Endodermal cell (in vitro differentiated cells): ENCODE data around the gene TBC1D4. TPM values are rescaled to one million over a fixed set of nuclear protein-coding genes. Genes with fewer than 3 reads are reported as not detected.

Experiments used
- DNase-seq: peaks from one replicate; pipeline ENCODE4 v3.0.0-alpha.2; 2017
- H3K27ac ChIP-seq: 2 replicates; pipeline ENCODE4 v1.5.1; 2013; ENCODE audit warnings: mild to moderate bottlenecking, low read depth, low read length, moderate library complexity
- H3K27me3 ChIP-seq: 2 replicates; pipeline ENCODE4 v1.6.1; 2013; ENCODE audit warnings: mild to moderate bottlenecking, low read length, moderate library complexity; ENCODE audit not compliant: insufficient read depth, control insufficient read depth, poor library complexity, severe bottlenecking
- H3K36me3 ChIP-seq: 2 replicates; pipeline ENCODE4 v1.7.0; 2013; ENCODE audit warnings: mild to moderate bottlenecking, low read length, moderate library complexity; ENCODE audit not compliant: control insufficient read depth, insufficient read depth
- H3K4me1 ChIP-seq: one replicate; pipeline ENCODE4 v1.7.0; 2013; ENCODE audit warnings: low read length; ENCODE audit not compliant: control insufficient read depth, insufficient read depth
- H3K4me3 ChIP-seq: 2 replicates; pipeline ENCODE4 v1.5.1; 2013; ENCODE audit warnings: mild to moderate bottlenecking, low read length, moderate library complexity
- H3K9ac ChIP-seq: 2 replicates; pipeline ENCODE4 v1.6.1; 2013; ENCODE audit warnings: mild to moderate bottlenecking, low read length, moderate library complexity; ENCODE audit not compliant: poor library complexity, severe bottlenecking; ENCODE audit errors: extremely low read depth
- H3K9me3 ChIP-seq: 2 replicates; pipeline ENCODE4 v1.6.1; 2013; ENCODE audit warnings: mild to moderate bottlenecking, low read length, moderate library complexity; ENCODE audit not compliant: control insufficient read depth
- H3K27ac Mint-ChIP-seq: 2 replicates; pipeline ENCODE4 v1.8.0; 2020; ENCODE audit warnings: mixed read lengths
- H3K27me3 Mint-ChIP-seq: 2 replicates; pipeline ENCODE4 v1.8.0; 2021; ENCODE audit warnings: mild to moderate bottlenecking, mixed read lengths; ENCODE audit not compliant: insufficient read depth
- H3K36me3 Mint-ChIP-seq: 2 replicates; pipeline ENCODE4 v1.8.0; 2020; ENCODE audit warnings: low read depth, mixed read lengths
- H3K4me1 Mint-ChIP-seq: 2 replicates; pipeline ENCODE4 v1.8.0; 2020; ENCODE audit warnings: mixed read lengths
- H3K4me3 Mint-ChIP-seq: 2 replicates; pipeline ENCODE4 v1.8.0; 2020; ENCODE audit warnings: mild to moderate bottlenecking, moderate library complexity, mixed read lengths
- H3K9me3 Mint-ChIP-seq: 2 replicates; pipeline ENCODE4 v1.8.0; 2020; ENCODE audit warnings: mild to moderate bottlenecking, mixed read lengths
- CTCF ChIP-seq: fragments of 200-600 bp; sonication (generic); conservative IDR thresholded peaks from 2 replicates; pipeline ENCODE4 v1.5.0; 2021; ENCODE audit warnings: antibody characterized with exemption, mild to moderate bottlenecking
- WGBS, 2 experiments: methylation state at CpG; one replicate each; pipeline versions ENCODE4 v1.1.5 to v1.1.7; 2013; ENCODE audit warnings: missing lambda C conversion rate in 2 of 2, mixed read lengths in 1 of 2; ENCODE audit not compliant: insufficient coverage in 1 of 2, insufficient read length in 1 of 2; 5-methylcytosine and 5-hydroxymethylcytosine counted together
- total RNA-seq, 2 donors: library from RNA; stranded (reverse); fragmentation: NEBNext Ultra II Directional in 1 of 2; extraction: Animal tissue kit (Norgen Biotek cat#: 25700) in 1 of 2; gene quantifications; 2 replicates in 1 of 2; 3 replicates in 1 of 2; pipeline ENCODE4 v1.2.1, GENCODE V29; 2021

The TBC1D4 gene
- total RNA-seq, 2 donors from 2014 or later: 3.2 to 4.7 TPM

- 100% methylated on average over 1 of the region's 1 CpG; no CpG with 5 or more reads in 1 of the 2 experiments for WGBS, 2 experiments
- no peaks in the 10 kb centered on the region for H3K27me3 ChIP-seq
- H3K36me3 ChIP-seq: no peaks in the 10 kb centered on the region
- no peak overlapping the region for H3K27ac Mint-ChIP-seq
- H3K4me3 Mint-ChIP-seq: no peak overlapping the region
- no peaks in the 10 kb centered on the region for H3K27me3 Mint-ChIP-seq
- TF ChIP-seq CTCF: no peak
- H3K4me3 ChIP-seq: no peak overlapping the region
- no peaks in the 10 kb centered on the region for H3K9me3 Mint-ChIP-seq
- no peaks in the 10 kb centered on the region for H3K9me3 ChIP-seq
- DNase-seq: no peak
- H3K4me1 Mint-ChIP-seq: no peaks in the 10 kb centered on the region
- H3K27ac ChIP-seq: no peak overlapping the region
- H3K36me3 Mint-ChIP-seq: no peaks in the 10 kb centered on the region
- no peak overlapping the region for H3K9ac ChIP-seq
- H3K4me1 ChIP-seq: no peaks in the 10 kb centered on the region
These were observed 96.3 kb downstream of the TBC1D4 start for GRCh38 chr13:75385708-75386083.

- TF ChIP-seq CTCF: no peak
- no peaks in the 10 kb centered on the region for H3K9me3 Mint-ChIP-seq
- no peaks in the 10 kb centered on the region for H3K4me1 ChIP-seq
These were observed 96.9 kb downstream of the TBC1D4 start for GRCh38 chr13:75384879-75385707.

GRCh38 chr13:75383064-75383715, 98.8 kb downstream of the TBC1D4 start:
- Mint-ChIP-seq H3K36me3 (no peaks in the 10 kb centered on the region), H3K4me1 (no peaks in the 10 kb centered on the region), H3K27ac (no peak overlapping the region), H3K4me3 (no peak overlapping the region), H3K9me3 (no peaks in the 10 kb centered on the region), H3K27me3 (no peaks in the 10 kb centered on the region)
- no peaks in the 10 kb centered on the region for H3K27me3 ChIP-seq
- no peak overlapping the region for H3K27ac ChIP-seq
- TF ChIP-seq CTCF: no peak
- 94% methylated on average over 4 to 6 of the region's 6 CpGs for WGBS, 2 experiments
- no peaks in the 10 kb centered on the region for H3K9me3 ChIP-seq
- H3K36me3 ChIP-seq: no peaks in the 10 kb centered on the region
- no peak overlapping the region for H3K4me3 ChIP-seq
- H3K9ac ChIP-seq: no peak overlapping the region
- no peaks in the 10 kb centered on the region for H3K4me1 ChIP-seq
- DNase-seq: no peak

More at GRCh38 chr13:75384879-75385707, 96.9 kb downstream of the TBC1D4 start:
- H3K27ac Mint-ChIP-seq: no peak overlapping the region
- no peaks in the 10 kb centered on the region for H3K4me1 Mint-ChIP-seq
- WGBS, 2 experiments: 92 to 94% methylated on average over 7 to 9 of the region's 9 CpGs
- no peaks in the 10 kb centered on the region for H3K9me3 ChIP-seq
- H3K9ac ChIP-seq: no peak overlapping the region
- no peaks in the 10 kb centered on the region for H3K36me3 Mint-ChIP-seq
- no peaks in the 10 kb centered on the region for H3K27me3 ChIP-seq
- H3K27ac ChIP-seq: no peak overlapping the region
- H3K36me3 ChIP-seq: no peaks in the 10 kb centered on the region
- H3K4me3 Mint-ChIP-seq: no peak overlapping the region
- H3K4me3 ChIP-seq: no peak overlapping the region
- no peaks in the 10 kb centered on the region for H3K27me3 Mint-ChIP-seq
- no peak for DNase-seq
